Measurements from ENCODE around the gene ABHD18.

DNA sequence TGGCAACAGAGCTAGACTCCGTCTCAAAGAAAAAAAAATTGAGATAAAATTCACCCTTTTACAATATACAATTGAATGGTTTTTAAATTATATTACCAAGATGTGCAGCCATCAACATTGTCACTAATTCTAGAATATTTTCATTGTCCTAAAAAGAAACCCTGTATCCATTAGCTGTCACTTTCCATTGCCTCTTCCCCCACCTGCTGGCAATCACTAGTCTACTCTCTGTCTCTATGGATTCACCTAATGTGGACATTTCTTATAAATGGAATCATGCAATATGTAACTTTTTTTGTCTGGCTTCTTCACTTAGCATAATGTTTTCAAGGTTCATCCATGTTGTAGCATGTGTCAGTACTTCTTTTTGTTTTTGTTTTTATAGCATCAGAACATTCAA lies 20.8 kb downstream of the ABHD18 start:
- TF ChIP-seq POLR2A (IDR thresholded peaks at IDR 0.05) (no peak), POLR2AphosphoS5 (IDR thresholded peaks at IDR 0.05) (no peak)
- TF ChIP-seq, protein P1, sequence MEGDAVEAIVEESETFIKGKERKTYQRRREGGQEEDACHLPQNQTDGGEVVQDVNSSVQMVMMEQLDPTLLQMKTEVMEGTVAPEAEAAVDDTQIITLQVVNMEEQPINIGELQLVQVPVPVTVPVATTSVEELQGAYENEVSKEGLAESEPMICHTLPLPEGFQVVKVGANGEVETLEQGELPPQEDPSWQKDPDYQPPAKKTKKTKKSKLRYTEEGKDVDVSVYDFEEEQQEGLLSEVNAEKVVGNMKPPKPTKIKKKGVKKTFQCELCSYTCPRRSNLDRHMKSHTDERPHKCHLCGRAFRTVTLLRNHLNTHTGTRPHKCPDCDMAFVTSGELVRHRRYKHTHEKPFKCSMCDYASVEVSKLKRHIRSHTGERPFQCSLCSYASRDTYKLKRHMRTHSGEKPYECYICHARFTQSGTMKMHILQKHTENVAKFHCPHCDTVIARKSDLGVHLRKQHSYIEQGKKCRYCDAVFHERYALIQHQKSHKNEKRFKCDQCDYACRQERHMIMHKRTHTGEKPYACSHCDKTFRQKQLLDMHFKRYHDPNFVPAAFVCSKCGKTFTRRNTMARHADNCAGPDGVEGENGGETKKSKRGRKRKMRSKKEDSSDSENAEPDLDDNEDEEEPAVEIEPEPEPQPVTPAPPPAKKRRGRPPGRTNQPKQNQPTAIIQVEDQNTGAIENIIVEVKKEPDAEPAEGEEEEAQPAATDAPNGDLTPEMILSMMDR (IDR thresholded peaks at IDR 0.05), result no peak
